HUES6 (cell line): ENCODE data around the gene SLC35E1.

Source experiments
- H3K27ac ChIP-seq: 2 replicates; pipeline ENCODE4 v1.7.0; 2013; ENCODE audit warnings: low read depth, mild to moderate bottlenecking, low read length, inconsistent platforms
- H3K27me3 ChIP-seq: 2 replicates; pipeline ENCODE4 v1.6.1; 2013; ENCODE audit warnings: low read length; ENCODE audit not compliant: control insufficient read depth, insufficient read depth
- H3K36me3 ChIP-seq: 2 replicates; pipeline ENCODE4 v1.6.1; 2013; ENCODE audit warnings: low read length; ENCODE audit not compliant: control insufficient read depth, insufficient read depth
- H3K4me1 ChIP-seq: 2 replicates; pipeline ENCODE4 v1.6.1; 2013; ENCODE audit warnings: low read length; ENCODE audit not compliant: control insufficient read depth, insufficient read depth
- H3K4me3 ChIP-seq: 2 replicates; pipeline ENCODE4 v1.5.1; 2013; ENCODE audit warnings: low read depth, low read length
- H3K9ac ChIP-seq: one replicate; pipeline ENCODE4 v1.6.1; 2013; ENCODE audit warnings: mild to moderate bottlenecking, low read length
- H3K9me3 ChIP-seq: 2 replicates; pipeline ENCODE4 v1.6.1; 2013; ENCODE audit warnings: low read depth, low read length; ENCODE audit not compliant: control insufficient read depth, insufficient read depth

Gene SLC35E1

GRCh38 chr19:16596399-16596798, 24.2 kb upstream of the SLC35E1 start:
- Histone ChIP-seq H3K27ac (no peak overlapping the region), H3K36me3 (no peaks in the 10 kb centered on the region), H3K4me3 (no peak overlapping the region), H3K4me1 (peaks cover 12% of the 10 kb centered on the region), H3K9ac (no peak overlapping the region), H3K27me3 (no peaks in the 10 kb centered on the region), H3K9me3 (no peaks in the 10 kb centered on the region)

GRCh38 chr19:16595097-16595496, 22.9 kb upstream of the SLC35E1 start:
- Histone ChIP-seq H3K4me3 (no peak overlapping the region), H3K36me3 (no peaks in the 10 kb centered on the region), H3K9ac (no peak overlapping the region), H3K27ac (no peak overlapping the region), H3K9me3 (no peaks in the 10 kb centered on the region), H3K27me3 (no peaks in the 10 kb centered on the region), H3K4me1 (peaks cover 12% of the 10 kb centered on the region)

- H3K9ac ChIP-seq, result no peak overlapping the region
Measured at GRCh38 chr19:16594681-16595091, 22.5 kb upstream of the SLC35E1 start.

GRCh38 chr19:16594131-16594586, 21.9 kb upstream of the SLC35E1 start:
- H3K9ac ChIP-seq, result no peak overlapping the region
- H3K27me3 ChIP-seq, result no peaks in the 10 kb centered on the region
- H3K9me3 ChIP-seq, result no peaks in the 10 kb centered on the region
- no peak overlapping the region for H3K4me3 ChIP-seq
- no peaks in the 10 kb centered on the region for H3K36me3 ChIP-seq
- peaks cover 15% of the 10 kb centered on the region for H3K4me1 ChIP-seq
- H3K27ac ChIP-seq, result no peak overlapping the region

More at GRCh38 chr19:16594681-16595091, 22.5 kb upstream of the SLC35E1 start:
- peaks cover 12% of the 10 kb centered on the region for H3K4me1 ChIP-seq
- no peak overlapping the region for H3K27ac ChIP-seq
- H3K27me3 ChIP-seq, result no peaks in the 10 kb centered on the region
- no peaks in the 10 kb centered on the region for H3K36me3 ChIP-seq
- no peaks in the 10 kb centered on the region for H3K9me3 ChIP-seq
- no peak overlapping the region for H3K4me3 ChIP-seq

- Histone ChIP-seq H3K27me3 (no peaks in the 10 kb centered on the region), H3K4me1 (peaks cover 24% of the 10 kb centered on the region), H3K27ac (no peak overlapping the region), H3K36me3 (no peaks in the 10 kb centered on the region), H3K9me3 (no peaks in the 10 kb centered on the region), H3K9ac (no peak overlapping the region), H3K4me3 (no peak overlapping the region)
Measured at GRCh38 chr19:16593181-16593580, 21.0 kb upstream of the SLC35E1 start.

- Histone ChIP-seq H3K36me3 (no peaks in the 10 kb centered on the region), H3K9ac (no peak overlapping the region), H3K9me3 (no peaks in the 10 kb centered on the region), H3K4me3 (no peak overlapping the region), H3K27me3 (no peaks in the 10 kb centered on the region), H3K4me1 (peaks cover 36% of the 10 kb centered on the region), H3K27ac (no peak overlapping the region)
Measured at GRCh38 chr19:16591803-16592556, 19.8 kb upstream of the SLC35E1 start.

GRCh38 chr19:16590876-16591802, 18.9 kb upstream of the SLC35E1 start:
- Histone ChIP-seq H3K36me3 (no peaks in the 10 kb centered on the region), H3K9me3 (no peaks in the 10 kb centered on the region), H3K27ac (no peak overlapping the region), H3K4me3 (no peak overlapping the region), H3K4me1 (peaks cover 44% of the 10 kb centered on the region), H3K27me3 (no peaks in the 10 kb centered on the region), H3K9ac (no peak overlapping the region)

GRCh38 chr19:16589917-16590316, 17.7 kb upstream of the SLC35E1 start:
- Histone ChIP-seq H3K4me3 (no peak overlapping the region), H3K9ac (no peak overlapping the region), H3K9me3 (no peaks in the 10 kb centered on the region), H3K4me1 (peaks cover 56% of the 10 kb centered on the region), H3K27me3 (no peaks in the 10 kb centered on the region), H3K36me3 (no peaks in the 10 kb centered on the region), H3K27ac (no peak overlapping the region)

- Histone ChIP-seq H3K9ac (no peak overlapping the region), H3K36me3 (no peaks in the 10 kb centered on the region), H3K9me3 (no peaks in the 10 kb centered on the region), H3K4me1 (peaks cover 64% of the 10 kb centered on the region), H3K4me3 (no peak overlapping the region), H3K27ac (no peak overlapping the region), H3K27me3 (no peaks in the 10 kb centered on the region)
Measured at GRCh38 chr19:16588824-16589577, 16.8 kb upstream of the SLC35E1 start.

GRCh38 chr19:16587833-16588823, 15.9 kb upstream of the SLC35E1 start:
- Histone ChIP-seq H3K27ac (no peak overlapping the region), H3K4me1 (peaks cover 69% of the 10 kb centered on the region), H3K36me3 (no peaks in the 10 kb centered on the region), H3K9ac (no peak overlapping the region), H3K9me3 (no peaks in the 10 kb centered on the region), H3K4me3 (no peak overlapping the region), H3K27me3 (no peaks in the 10 kb centered on the region)
